Measurements from ENCODE around the gene TUG1.

TUG1 gene

DNA sequence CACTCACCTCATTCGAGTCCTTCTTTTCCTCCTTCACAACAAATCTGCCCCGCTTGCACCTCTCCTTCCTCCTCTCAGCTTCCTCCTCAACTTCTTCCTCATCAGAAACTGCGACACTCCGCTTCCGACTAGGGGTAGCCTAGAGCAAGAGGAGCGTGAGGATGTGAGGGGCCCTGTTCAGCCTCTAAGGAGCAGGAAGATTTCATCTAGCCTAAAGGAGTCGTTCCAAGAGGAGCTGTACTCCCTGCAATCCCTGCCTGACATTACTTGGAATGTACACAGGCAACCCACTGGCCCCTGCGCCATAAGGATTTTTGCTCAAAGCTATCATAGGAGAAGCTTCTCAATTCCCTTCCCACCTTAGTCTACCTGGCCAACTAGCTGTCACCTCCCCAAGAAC lies 35.0 kb upstream of the TUG1 start:
- DNase-seq (ENCODE audit: low spot score): no peak
- TF ChIP-seq CTCF (IDR thresholded peaks at IDR 0.05): no peak

DNA sequence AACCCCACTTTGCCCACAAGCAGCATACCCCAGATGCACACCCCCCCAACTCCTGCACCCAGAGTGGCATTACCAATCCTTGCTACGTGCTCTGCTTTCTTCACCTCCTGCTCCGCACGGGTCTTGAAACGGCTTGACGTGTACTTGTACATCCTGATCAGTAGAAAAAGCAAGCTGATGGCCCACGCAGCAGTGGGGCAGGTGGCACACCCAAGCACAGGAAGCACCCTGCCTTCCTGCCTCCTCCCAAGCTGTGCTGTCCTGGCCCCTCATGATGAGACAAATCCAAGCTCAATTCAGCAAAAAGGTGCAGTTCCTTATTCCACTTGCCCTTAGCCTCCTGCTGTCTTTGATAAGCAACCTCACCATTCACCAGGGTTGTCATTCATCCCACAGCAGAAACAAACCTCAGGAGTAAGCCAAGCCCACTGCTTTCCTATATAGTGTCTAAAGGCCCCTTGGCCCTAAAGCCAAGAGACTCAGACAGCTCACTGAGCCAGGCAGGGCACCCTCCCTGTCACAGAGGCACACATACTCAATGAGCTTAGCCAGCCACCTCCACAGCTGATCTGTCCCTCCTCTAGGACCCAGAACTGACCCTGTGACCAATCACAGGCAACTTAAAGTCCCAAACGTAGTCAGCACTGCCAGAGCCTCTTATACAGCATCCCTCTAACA lies 28.2 kb upstream of the TUG1 start:
- no peak for TF ChIP-seq CTCF (IDR thresholded peaks at IDR 0.05)
- Histone ChIP-seq H3K27ac (no peak overlapping the region), H3K4me3 (no peak overlapping the region)
- DNase-seq (ENCODE audit: low spot score): no peak

More for the DNA sequence above, 35.0 kb upstream of the TUG1 start:
- H3K4me3 ChIP-seq: no peak overlapping the region
- no peak overlapping the region for H3K27ac ChIP-seq

DNA sequence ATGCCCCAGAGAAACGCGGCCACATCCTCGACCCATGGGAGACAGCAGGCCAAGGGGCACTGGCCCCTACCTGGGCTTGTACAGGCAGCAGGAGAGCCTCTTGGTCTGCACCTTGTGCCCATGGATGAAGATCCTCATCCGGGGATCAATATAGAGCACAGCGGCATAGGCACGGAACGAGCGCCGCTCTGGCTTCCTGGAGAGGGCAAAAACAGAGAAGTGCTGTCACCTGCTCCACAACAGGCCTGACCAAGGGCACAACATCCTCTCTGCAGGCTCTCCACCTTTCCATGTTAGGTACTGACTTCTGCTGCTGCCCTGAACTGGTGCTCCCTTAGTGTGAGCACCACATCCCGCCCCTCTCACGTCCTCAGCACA lies 27.7 kb upstream of the TUG1 start:
- no peak for DNase-seq (ENCODE audit: low spot score)
- Histone ChIP-seq H3K27ac (no peak overlapping the region), H3K4me3 (no peak overlapping the region)
- no peak for TF ChIP-seq CTCF (IDR thresholded peaks at IDR 0.05)

DNA sequence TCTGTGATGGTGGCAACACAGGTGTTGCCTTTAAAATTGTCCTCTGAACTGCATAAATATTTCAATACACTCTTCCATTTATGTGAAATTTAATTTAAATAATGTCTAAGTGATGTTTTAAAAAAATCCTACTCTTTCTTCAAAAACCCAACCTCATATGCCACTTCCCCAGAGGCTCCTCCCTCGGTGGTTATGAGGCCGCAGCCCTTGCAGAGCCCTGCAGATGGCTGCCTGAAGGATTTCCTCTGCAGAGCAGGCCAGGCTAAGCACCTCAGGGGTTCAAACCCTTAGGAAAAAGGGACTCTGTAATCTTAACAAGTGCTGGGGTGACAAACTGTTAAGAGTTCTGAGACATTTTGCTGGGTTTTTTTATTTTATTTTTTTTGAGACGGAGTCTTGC lies 25.7 kb upstream of the TUG1 start:
- Histone ChIP-seq H3K27ac (peak overlapping the region in 1 of 2 donors; percentile 81), H3K4me3 (no peak overlapping the region)
- TF ChIP-seq CTCF (IDR thresholded peaks at IDR 0.05): no peak
- DNase-seq (ENCODE audit: low spot score): no peak

DNA sequence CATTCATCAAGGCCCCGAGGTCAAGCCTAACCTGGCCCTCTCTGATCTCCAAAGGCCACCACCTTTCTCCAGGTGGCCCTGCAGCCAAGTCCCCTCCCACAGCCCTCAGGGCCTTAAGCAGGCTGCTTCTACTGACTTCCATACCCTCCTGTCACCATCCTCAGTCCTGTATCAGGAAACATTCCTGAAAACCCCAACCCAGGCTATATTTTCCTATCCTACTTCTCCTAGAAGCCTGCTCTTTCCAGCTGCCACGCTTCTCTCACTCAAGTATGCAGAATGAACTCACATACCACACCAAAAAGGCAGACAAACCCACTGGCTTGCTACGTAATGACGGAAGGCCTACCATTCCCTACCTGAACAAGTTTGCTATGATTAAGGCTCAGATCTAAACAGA lies 24.1 kb upstream of the TUG1 start:
- TF ChIP-seq CTCF (IDR thresholded peaks at IDR 0.05): no peak
- Histone ChIP-seq H3K4me3 (no peak overlapping the region), H3K27ac (peak overlapping the region; percentile 25 to 81)
- no peak for DNase-seq (ENCODE audit: low spot score)

DNA sequence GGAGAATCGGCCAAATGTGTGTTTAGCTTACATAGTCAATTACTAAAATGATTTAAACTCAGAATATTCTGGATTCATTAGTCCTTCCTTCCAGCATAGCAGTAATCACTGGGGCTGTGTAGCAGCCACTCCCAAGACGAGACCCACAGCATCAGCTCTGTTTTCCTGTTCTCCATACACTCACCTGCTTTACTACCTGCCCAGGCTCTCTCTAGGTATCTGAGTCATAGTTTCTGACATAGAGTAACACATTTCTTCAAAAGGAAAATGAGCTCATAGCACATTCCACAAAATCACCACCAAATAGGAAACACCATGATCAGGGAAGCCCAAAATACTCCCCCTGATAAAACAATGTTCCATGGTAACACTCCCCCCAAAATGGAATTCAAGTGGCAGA lies 23.4 kb upstream of the TUG1 start:
- no peak for DNase-seq (ENCODE audit: low spot score)
- no peak for TF ChIP-seq CTCF (IDR thresholded peaks at IDR 0.05)
- H3K4me3 ChIP-seq: no peak overlapping the region
- H3K27ac ChIP-seq: peak overlapping the region in 1 of 2 donors; percentile 81

GRCh38 chr22:30946354-30946753 lies 22.7 kb upstream of the TUG1 start:
- no peak for TF ChIP-seq CTCF (IDR thresholded peaks at IDR 0.05)
- Histone ChIP-seq H3K27ac (peak overlapping the region in 1 of 2 donors; percentile 81), H3K4me3 (no peak overlapping the region)
- DNase-seq (ENCODE audit: low spot score): no peak
